SK-N-SH (cell line): ENCODE measurements around the gene METRNL.

Experiments used
- ELF1 ChIP-seq: IDR thresholded peaks from 2 replicates; pipeline ENCODE4 v1.4.0; 2012
- GABPA ChIP-seq: IDR thresholded peaks from 2 replicates; pipeline ENCODE4 v1.4.0; 2012; ENCODE audit warnings: low read depth, mild to moderate bottlenecking
- JUND ChIP-seq: IDR thresholded peaks from 2 replicates; pipeline ENCODE4 v1.4.0; 2012
- RFX5 ChIP-seq: IDR thresholded peaks from 2 replicates; pipeline ENCODE4 v1.6.1; 2012; ENCODE audit warnings: mild to moderate bottlenecking, improper control_type of control experiment, low read length
- TAF1 ChIP-seq: IDR thresholded peaks from 2 replicates; pipeline ENCODE4 v1.6.1; 2012; ENCODE audit warnings: low read depth, mild to moderate bottlenecking, low read length, moderate library complexity, borderline replicate concordance
- YY1 ChIP-seq: IDR thresholded peaks from 2 replicates; pipeline ENCODE4 v1.4.0; 2012; ENCODE audit warnings: low read depth, mild to moderate bottlenecking
- TF ChIP-seq, protein P1 (sequence below): fragments of 200-600 bp; sonication (generic); IDR thresholded peaks from 2 replicates; pipeline ENCODE4 v1.6.1; 2017; ENCODE audit warnings: antibody characterized with exemption, mild to moderate bottlenecking, moderate library complexity
- TF ChIP-seq, protein P2 (sequence below): IDR thresholded peaks from 2 replicates; pipeline ENCODE4 v1.4.0; 2012; ENCODE audit warnings: low read depth, borderline replicate concordance
- TF ChIP-seq, protein P3 (sequence below): IDR thresholded peaks from 2 replicates; pipeline ENCODE4 v1.4.0; 2012; ENCODE audit warnings: low read depth, borderline replicate concordance

DNA sequence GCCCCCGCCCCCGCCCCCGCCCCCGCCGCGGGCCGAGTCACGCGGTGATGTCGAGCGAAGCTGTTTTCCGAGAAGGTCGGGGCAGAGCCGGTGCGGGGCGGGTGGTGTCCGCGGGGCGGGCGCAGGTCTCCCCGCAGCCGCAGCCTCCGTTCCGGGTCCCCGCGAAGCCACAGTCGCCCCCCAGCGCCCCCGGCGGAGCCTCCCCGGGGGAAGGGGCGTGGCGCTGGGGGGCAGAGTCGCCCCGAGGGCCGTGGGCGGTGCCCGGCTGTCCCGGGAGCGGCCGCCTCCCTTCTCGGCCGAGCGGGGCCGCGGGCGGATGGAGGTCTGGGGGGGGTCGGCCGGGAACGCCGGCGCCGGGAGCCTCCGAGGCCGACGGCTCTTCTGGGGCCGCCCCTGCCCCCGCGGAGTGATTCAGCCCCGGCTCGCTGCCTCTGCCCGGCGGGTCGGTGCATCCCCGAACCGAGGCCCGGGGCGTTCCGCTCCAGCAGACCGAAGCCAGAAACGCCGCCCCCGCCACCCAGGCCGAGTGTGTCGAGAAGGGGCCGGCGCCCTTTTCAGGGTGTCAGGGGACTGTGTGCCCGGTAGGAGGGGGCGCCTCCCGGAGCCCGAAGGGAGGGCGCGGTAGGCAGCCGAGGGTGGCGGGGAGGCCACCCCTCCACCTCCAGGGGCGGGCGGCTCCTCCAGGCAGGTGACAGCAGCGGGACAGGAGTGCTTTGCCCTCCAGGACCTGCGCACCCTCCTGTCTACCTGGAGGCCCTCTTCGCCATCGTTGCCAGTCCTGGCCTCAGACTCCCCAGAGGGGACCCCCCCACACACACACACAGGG is 1.7 kb downstream of the METRNL start:
- TF ChIP-seq, protein P1, sequence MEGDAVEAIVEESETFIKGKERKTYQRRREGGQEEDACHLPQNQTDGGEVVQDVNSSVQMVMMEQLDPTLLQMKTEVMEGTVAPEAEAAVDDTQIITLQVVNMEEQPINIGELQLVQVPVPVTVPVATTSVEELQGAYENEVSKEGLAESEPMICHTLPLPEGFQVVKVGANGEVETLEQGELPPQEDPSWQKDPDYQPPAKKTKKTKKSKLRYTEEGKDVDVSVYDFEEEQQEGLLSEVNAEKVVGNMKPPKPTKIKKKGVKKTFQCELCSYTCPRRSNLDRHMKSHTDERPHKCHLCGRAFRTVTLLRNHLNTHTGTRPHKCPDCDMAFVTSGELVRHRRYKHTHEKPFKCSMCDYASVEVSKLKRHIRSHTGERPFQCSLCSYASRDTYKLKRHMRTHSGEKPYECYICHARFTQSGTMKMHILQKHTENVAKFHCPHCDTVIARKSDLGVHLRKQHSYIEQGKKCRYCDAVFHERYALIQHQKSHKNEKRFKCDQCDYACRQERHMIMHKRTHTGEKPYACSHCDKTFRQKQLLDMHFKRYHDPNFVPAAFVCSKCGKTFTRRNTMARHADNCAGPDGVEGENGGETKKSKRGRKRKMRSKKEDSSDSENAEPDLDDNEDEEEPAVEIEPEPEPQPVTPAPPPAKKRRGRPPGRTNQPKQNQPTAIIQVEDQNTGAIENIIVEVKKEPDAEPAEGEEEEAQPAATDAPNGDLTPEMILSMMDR, result no peak
- TF ChIP-seq JUND (no peak), GABPA (no peak), RFX5 (no peak), YY1 (no peak), ELF1 (no peak), TAF1 (no peak)
- TF ChIP-seq, protein P2, sequence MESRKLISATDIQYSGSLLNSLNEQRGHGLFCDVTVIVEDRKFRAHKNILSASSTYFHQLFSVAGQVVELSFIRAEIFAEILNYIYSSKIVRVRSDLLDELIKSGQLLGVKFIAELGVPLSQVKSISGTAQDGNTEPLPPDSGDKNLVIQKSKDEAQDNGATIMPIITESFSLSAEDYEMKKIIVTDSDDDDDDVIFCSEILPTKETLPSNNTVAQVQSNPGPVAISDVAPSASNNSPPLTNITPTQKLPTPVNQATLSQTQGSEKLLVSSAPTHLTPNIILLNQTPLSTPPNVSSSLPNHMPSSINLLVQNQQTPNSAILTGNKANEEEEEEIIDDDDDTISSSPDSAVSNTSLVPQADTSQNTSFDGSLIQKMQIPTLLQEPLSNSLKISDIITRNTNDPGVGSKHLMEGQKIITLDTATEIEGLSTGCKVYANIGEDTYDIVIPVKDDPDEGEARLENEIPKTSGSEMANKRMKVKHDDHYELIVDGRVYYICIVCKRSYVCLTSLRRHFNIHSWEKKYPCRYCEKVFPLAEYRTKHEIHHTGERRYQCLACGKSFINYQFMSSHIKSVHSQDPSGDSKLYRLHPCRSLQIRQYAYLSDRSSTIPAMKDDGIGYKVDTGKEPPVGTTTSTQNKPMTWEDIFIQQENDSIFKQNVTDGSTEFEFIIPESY, result no peak
- TF ChIP-seq, protein P3, sequence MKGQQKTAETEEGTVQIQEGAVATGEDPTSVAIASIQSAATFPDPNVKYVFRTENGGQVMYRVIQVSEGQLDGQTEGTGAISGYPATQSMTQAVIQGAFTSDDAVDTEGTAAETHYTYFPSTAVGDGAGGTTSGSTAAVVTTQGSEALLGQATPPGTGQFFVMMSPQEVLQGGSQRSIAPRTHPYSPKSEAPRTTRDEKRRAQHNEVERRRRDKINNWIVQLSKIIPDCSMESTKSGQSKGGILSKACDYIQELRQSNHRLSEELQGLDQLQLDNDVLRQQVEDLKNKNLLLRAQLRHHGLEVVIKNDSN, result no peak
